ENCODE data around the gene ADAT1. TPM values are rescaled to one million over a fixed set of nuclear protein-coding genes. Genes with fewer than 3 reads are reported as not detected.

ADAT1 gene
- total RNA-seq, result 10 to 100 TPM; 66.6 to 69.6 TPM
- 10 to 100 TPM; 35.0 to 41.5 (median 39.8) TPM for polyA plus RNA-seq
- total RNA-seq, result 28.2 to 44.3 (median 36.5) reads per million in 6 experiments

DNA sequence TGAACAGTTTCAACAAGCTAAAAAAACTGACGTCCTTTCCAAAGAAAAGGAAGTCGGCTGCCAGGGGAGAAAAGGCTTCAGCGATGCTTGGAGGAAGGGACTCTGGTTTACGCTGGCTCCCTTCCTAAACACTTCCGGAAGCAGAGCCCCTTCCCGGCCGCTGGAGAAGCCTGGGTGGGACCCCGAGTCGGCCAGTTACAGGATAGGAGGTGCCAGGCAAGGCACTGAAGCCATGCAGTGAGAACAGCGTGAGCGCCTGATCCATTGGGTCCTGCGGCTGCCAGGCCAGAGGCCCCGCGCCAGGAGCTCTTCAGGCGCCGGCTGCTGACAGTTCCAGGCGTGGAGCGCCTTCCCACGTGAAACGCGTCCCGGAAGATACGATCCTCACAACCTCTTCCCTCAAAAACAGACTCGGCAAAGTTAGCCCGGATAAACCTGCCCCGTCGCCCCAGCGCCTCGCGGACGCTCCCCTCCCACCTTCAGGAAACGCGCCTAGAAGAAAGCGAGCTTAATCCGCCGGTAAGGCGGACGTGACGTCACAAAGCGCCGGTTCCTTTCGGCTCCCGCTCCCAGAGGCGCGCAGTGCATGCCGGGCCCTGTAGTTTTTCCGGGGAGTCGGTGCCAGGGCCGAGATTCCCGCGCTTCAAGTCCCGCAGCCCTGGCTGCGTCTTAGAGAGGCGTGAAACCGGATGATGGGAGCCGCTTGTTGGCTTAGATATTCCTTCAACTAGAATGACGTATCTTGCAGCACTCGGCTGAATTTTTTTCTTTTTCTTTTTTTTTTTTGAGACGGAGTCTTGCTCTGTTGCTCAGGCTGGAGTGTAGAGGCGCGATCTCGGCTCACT lies at the start of gene ADAT1:
TSS of gene ADAT1 (minus strand) at position 521 of the 845 bp plus-strand sequence. CDS start 2,482 bp downstream, outside the sequence.
- peak; percentile 92 to 95 for ATAC-seq
- peaks cover 4 to 54% (median 7%) of the 10 kb centered on the region in 3 donors for H3K36me3 Mint-ChIP-seq
- POLR2A ChIA-PET, result interaction anchor here (0.5 to 4.2 kb wide), 13 partner anchors 10 to 445 kb away, joined by 3 to 119 read pairs (median 5); partner anchors contain the start of genes CFDP1, GABARAPL2, KARS1 and TERF2IP
- H3K27ac Mint-ChIP-seq, result peak within 1 kb of the TSS; percentile 91 to 99 (median 98)
- H3K27me3 Mint-ChIP-seq, result no peaks in the 10 kb centered on the region
- H3K9me3 Mint-ChIP-seq, result no peaks in the 10 kb centered on the region
- peaks cover 30 to 60% (median 52%) of the 10 kb centered on the region in 4 donors for H3K4me1 Mint-ChIP-seq
- H3K4me3 Mint-ChIP-seq, result peak within 1 kb of the TSS; percentile 93 to 99 (median 96)
- DNase-seq, result peak; percentile 91 to 99 (median 98)

GRCh38 chr16:75667503-75667902 lies 44.4 kb upstream of the ADAT1 start:
- Mint-ChIP-seq H3K4me1 (no peaks in the 10 kb centered on the region), H3K27ac (peak overlapping the region in 1 of 10 donors; percentile 27), H3K36me3 (peaks cover 0 to under 1% (median 0%) of the 10 kb centered on the region in 3 donors), H3K9me3 (no peaks in the 10 kb centered on the region), H3K4me3 (no peak overlapping the region), H3K27me3 (no peaks in the 10 kb centered on the region)
- POLR2A ChIA-PET, result no interaction called here
- no peak for ATAC-seq
- DNase-seq, result no peak

DNA sequence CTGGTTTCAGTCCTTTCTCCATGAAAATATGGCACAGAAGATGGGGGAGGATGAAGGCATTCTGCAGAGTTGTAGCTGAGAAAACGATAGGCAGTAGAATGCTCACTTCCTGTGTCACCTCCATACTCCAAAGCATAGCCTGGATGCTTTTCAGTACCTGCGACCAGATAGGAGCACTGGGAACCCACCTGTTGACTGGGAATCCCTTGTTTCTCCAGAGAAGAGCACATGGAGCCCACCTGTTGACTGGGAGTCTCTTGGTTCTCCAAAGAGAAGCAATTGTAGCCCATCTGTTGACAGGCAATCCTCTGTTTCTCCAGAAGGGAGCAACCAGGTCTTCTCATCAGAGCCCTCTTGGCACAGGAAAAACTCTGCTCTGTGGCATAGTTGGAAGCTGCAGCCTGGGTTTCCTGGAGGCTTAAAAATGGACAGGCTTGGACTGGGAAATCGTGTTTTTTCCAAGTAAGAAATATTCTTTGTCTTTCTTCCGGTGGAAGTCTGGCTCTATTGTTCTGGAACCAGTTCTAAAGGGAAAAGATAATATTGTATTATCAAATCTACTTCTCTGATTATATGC lies 37.7 kb upstream of the ADAT1 start:
- Mint-ChIP-seq H3K27ac (peak overlapping the region in 4 of 10 donors; percentile 6 to 62 (median 53)), H3K9me3 (no peaks in the 10 kb centered on the region), H3K27me3 (no peaks in the 10 kb centered on the region), H3K36me3 (peaks cover 8 to 38% (median 13%) of the 10 kb centered on the region in 3 donors), H3K4me3 (no peak overlapping the region), H3K4me1 (peaks cover 10 to 11% (median 10%) of the 10 kb centered on the region in 4 donors)
- no peak for DNase-seq
- POLR2A ChIA-PET, result interaction anchor here (1.3 kb wide), 1 partner anchor 12 kb away, joined by 3 read pairs; no protein-coding TSS in a partner anchor
- no peak for ATAC-seq

- peaks cover 10 to 12% (median 12%) of the 10 kb centered on the region in 4 donors for H3K4me1 Mint-ChIP-seq
- H3K27me3 Mint-ChIP-seq, result no peaks in the 10 kb centered on the region
- H3K36me3 Mint-ChIP-seq, result peaks cover 10 to 43% (median 13%) of the 10 kb centered on the region in 3 donors
- POLR2A ChIA-PET, result interaction anchor here (1.3 kb wide), 1 partner anchor 12 kb away, joined by 3 read pairs; no protein-coding TSS in a partner anchor
- no peaks in the 10 kb centered on the region for H3K9me3 Mint-ChIP-seq
- no peak overlapping the region for H3K4me3 Mint-ChIP-seq
- ATAC-seq (no peak), DNase-seq (no peak)
- peak overlapping the region in 2 of 10 donors; percentile 13 to 62 for H3K27ac Mint-ChIP-seq
These were observed 37.2 kb upstream of the ADAT1 start for GRCh38 chr16:75660321-75660720.

GRCh38 chr16:75658175-75658574 lies 35.1 kb upstream of the ADAT1 start:
- DNase-seq (no peak), ATAC-seq (peak in 1 of 2 donors; percentile 30)
- H3K9me3 Mint-ChIP-seq, result no peaks in the 10 kb centered on the region
- H3K27me3 Mint-ChIP-seq, result no peaks in the 10 kb centered on the region
- POLR2A ChIA-PET, result interaction anchor here (1.9 kb wide), 1 partner anchor 10 kb away, joined by 8 read pairs; the partner anchor contains the start of gene TERF2IP
- H3K4me1 Mint-ChIP-seq, result peaks cover 19 to 26% (median 23%) of the 10 kb centered on the region in 4 donors
- no peak overlapping the region for H3K4me3 Mint-ChIP-seq
- H3K27ac Mint-ChIP-seq, result no peak overlapping the region
- H3K36me3 Mint-ChIP-seq, result peaks cover 10 to 64% (median 17%) of the 10 kb centered on the region in 3 donors

DNA sequence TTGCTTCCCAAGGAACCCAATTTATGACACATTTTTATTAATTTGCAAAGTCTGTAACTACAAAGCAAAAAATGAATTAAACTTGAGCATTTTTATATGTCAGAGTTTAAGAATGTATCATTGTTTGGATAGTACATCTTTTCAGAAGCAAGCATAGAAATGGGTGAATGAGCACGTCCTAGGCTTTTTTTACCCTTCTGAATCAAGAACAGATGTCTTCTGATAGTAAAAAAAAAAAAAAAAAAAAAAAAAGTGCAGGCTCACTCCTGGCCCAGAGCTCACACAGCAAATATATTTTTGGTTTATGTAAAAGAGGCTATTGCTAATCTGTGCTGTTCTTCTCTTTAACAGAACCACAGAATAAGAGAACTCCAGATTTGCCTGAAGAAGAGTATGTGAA lies 30.8 kb upstream of the ADAT1 start:
- H3K4me3 Mint-ChIP-seq, result peak overlapping the region in 6 of 10 donors; percentile 14 to 52 (median 32)

DNA sequence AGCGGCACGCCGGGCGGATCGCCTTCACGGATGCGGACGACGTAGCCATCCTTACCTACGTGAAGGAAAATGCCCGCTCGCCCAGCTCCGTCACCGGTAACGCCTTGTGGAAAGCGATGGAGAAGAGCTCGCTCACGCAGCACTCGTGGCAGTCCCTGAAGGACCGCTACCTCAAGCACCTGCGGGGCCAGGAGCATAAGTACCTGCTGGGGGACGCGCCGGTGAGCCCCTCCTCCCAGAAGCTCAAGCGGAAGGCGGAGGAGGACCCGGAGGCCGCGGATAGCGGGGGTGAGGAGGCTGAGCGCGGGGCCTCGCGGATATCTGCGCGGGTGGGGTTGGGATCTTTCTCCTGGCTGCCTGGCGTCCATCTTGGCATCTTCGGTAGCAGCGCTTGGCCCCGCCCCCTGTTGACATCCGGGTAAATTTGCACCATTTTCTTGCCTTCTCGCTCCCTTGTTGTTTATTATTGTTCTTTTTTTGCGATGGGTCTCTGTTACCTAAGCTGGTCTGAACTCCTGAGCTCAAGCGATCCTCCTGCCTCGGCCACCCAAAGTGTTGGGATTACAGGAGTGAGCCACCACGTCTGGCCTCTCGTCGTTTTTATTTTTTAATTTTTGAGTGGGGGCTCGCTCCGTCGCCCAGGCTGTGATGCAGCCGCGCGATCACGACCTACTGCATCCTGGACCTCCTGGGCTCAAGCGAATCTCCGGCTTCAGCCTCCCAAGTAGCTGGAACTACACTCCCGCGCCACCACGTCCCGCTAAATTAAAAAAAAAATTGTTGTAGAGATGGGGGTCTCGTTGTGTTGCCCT lies 25.4 kb upstream of the ADAT1 start:
- no peaks in the 10 kb centered on the region for H3K9me3 Mint-ChIP-seq
- peaks cover 29 to 75% (median 68%) of the 10 kb centered on the region in 4 donors for H3K4me1 Mint-ChIP-seq
- peak overlapping the region; percentile 90 to 99 (median 98) for H3K27ac Mint-ChIP-seq
- H3K4me3 Mint-ChIP-seq, result peak overlapping the region; percentile 86 to 100 (median 98)
- ATAC-seq, result peak; percentile 46 to 50
- peak; percentile 79 to 92 (median 86) for DNase-seq
- peaks cover 5 to 43% (median 16%) of the 10 kb centered on the region in 3 donors for H3K36me3 Mint-ChIP-seq
- POLR2A ChIA-PET, result interaction anchor here (0.6 to 3.9 kb wide), 29 partner anchors 8 to 1564 kb away, joined by 3 to 119 read pairs (median 5); partner anchors contain the start of genes ADAT1, CFDP1, GABARAPL2 and MON1B
- peaks cover 0 to 1% (median 0%) of the 10 kb centered on the region in 5 donors for H3K27me3 Mint-ChIP-seq

More for the DNA sequence above, 30.8 kb upstream of the ADAT1 start:
- ATAC-seq (no peak), DNase-seq (no peak)
- Mint-ChIP-seq H3K27me3 (no peaks in the 10 kb centered on the region), H3K36me3 (peaks cover 14 to 72% (median 17%) of the 10 kb centered on the region in 3 donors), H3K4me1 (peaks cover 34 to 64% (median 54%) of the 10 kb centered on the region in 4 donors), H3K27ac (peak overlapping the region; percentile 52 to 90 (median 82)), H3K9me3 (no peaks in the 10 kb centered on the region)
- POLR2A ChIA-PET, result no interaction called here

GRCh38 chr16:75647492-75648264 lies 24.6 kb upstream of the ADAT1 start, which contains the start of the genes KARS1 and TERF2IP:
TSS of gene KARS1 (minus strand) at chr16:75647665. CDS start at chr16:75647639, 26 bp downstream.
TSS of gene TERF2IP (plus strand) at chr16:75647773. CDS start at chr16:75647883, 110 bp downstream.
- Mint-ChIP-seq H3K27ac (peak within 1 kb of the TSS; percentile 97 to 99 (median 99)), H3K4me3 (peak within 1 kb of the TSS; percentile 93 to 100 (median 98)), H3K9me3 (no peaks in the 10 kb centered on the region), H3K27me3 (peaks cover 0 to 1% (median 0%) of the 10 kb centered on the region in 5 donors), H3K36me3 (peaks cover 8 to 43% (median 16%) of the 10 kb centered on the region in 3 donors), H3K4me1 (peaks cover 29 to 72% (median 65%) of the 10 kb centered on the region in 4 donors)
- POLR2A ChIA-PET, result interaction anchor here (0.5 to 3.9 kb wide), 31 partner anchors 9 to 1565 kb away, joined by 3 to 119 read pairs (median 5); partner anchors contain the start of genes ADAT1, CFDP1, GABARAPL2 and MLKL
- DNase-seq (peak; percentile 89 to 96 (median 94)), ATAC-seq (peak; percentile 85)

- POLR2A ChIA-PET, result interaction anchor here (0.6 to 3.9 kb wide), 24 partner anchors 9 to 1544 kb away, joined by 3 to 119 read pairs (median 6); partner anchors contain the start of genes ADAT1, CFDP1, GABARAPL2 and MLKL
- Mint-ChIP-seq H3K27ac (peak overlapping the region; percentile 94 to 99 (median 98)), H3K27me3 (peaks cover 0 to 1% (median 0%) of the 10 kb centered on the region in 5 donors), H3K4me3 (peak overlapping the region; percentile 93 to 100 (median 98)), H3K9me3 (no peaks in the 10 kb centered on the region), H3K36me3 (peaks cover 8 to 48% (median 16%) of the 10 kb centered on the region in 3 donors), H3K4me1 (peaks cover 29 to 73% (median 66%) of the 10 kb centered on the region in 4 donors)
- ATAC-seq (peak; percentile 7 to 17), DNase-seq (no peak)
These were observed 24.0 kb upstream of the ADAT1 start for GRCh38 chr16:75647112-75647491.

DNA sequence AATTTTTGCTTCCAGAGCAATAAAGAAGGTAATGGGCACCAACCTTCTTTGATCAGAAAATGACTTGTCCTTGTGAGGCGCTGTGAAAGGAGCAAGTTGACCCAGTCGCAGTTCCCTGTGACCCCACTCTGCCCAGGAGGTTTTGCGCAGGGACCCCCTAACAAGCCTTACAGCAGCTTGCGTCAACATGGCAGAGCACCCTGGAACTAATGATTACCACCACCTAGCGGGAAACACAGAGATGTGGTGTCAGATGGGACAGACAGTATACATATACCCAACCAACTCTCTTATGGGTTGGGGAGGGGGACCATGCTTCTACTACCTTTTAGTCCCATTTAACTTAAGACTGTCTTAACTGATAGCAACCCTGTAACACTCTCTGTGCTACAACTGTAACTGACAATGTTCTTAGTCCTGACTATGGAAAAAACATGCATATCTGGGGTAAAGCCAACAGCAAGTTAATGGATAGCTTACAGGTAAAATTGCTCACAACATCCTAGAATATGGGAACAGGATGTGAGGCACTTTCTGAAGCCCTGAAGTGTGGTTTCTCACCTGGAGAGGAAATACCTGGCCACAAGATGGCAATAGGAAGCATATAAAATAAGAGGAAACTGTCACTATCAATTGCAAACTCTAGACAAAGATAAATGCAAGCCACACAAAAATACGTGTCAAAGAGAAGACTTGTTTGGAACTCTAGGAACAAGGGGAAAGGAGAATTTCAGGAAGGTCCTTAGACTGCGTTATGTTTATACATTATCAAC lies 21.3 kb upstream of the ADAT1 start:
- Mint-ChIP-seq H3K27ac (peak overlapping the region; percentile 59 to 92 (median 80)), H3K9me3 (no peaks in the 10 kb centered on the region), H3K4me1 (peaks cover 20 to 58% (median 50%) of the 10 kb centered on the region in 4 donors), H3K4me3 (peak overlapping the region; percentile 54 to 100 (median 78)), H3K27me3 (peaks cover 0 to 1% (median 0%) of the 10 kb centered on the region in 5 donors), H3K36me3 (peaks cover 9 to 60% (median 20%) of the 10 kb centered on the region in 3 donors)
- ATAC-seq (no peak), DNase-seq (peak in 1 of 10 donors; percentile 31)
- POLR2A ChIA-PET, result no interaction called here
